Right atrium auricular region (tissue), 2 donors: ENCODE results near the gene SESN1. TPM values are rescaled to one million over a fixed set of nuclear protein-coding genes. Genes with fewer than 3 reads are reported as not detected.
A peak's percentile ranks its signal among the peaks of the same experiment; 100 is the strongest.

Experiments
- DNase-seq: peaks from one replicate; pipeline ENCODE4 v3.0.0-alpha.2; 2019; ENCODE audit warnings: low spot score
- H3K27ac ChIP-seq, 2 donors: fragments of 200-600 bp; sonication (generic); 1 replicate in 1 of 2; 2 replicates in 1 of 2; pipeline ENCODE4 v1.5.1; 2016 to 2019
- H3K27me3 ChIP-seq, 2 donors: fragments of 200-600 bp; sonication (generic); one replicate each; pipeline versions ENCODE4 v1.5.1 to v1.6.0; 2017 to 2019
- H3K36me3 ChIP-seq: fragments of 200-600 bp; sonication (generic); one replicate; pipeline ENCODE4 v1.5.1; 2016
- H3K4me1 ChIP-seq, 2 donors: fragments of 200-600 bp; sonication (generic); one replicate each; pipeline versions ENCODE4 v1.5.1 to v1.6.0; 2017 to 2019
- H3K4me3 ChIP-seq, 2 donors: fragments of 200-600 bp; sonication (generic); 1 replicate in 1 of 2; 2 replicates in 1 of 2; pipeline ENCODE4 v1.5.1; 2017 to 2019; ENCODE audit warnings: mild to moderate bottlenecking in 1 of 2, moderate library complexity in 1 of 2
- H3K9me3 ChIP-seq, 2 donors: fragments of 200-600 bp; sonication (generic); one replicate each; pipeline ENCODE4 v1.5.1; 2019
- total RNA-seq, 2 donors: library from RNA; depleted of rRNA; stranded (reverse); fragments of >200 nt; gene quantifications; one replicate each; pipeline ENCODE4 v1.1.0, GENCODE V29; 2016
- TF ChIP-seq, protein P1 (sequence below), 2 donors: fragments of 200-600 bp; sonication (generic); IDR thresholded peaks; one replicate each; pipeline ENCODE4 v1.5.1; 2019; ENCODE audit warnings: antibody characterized with exemption in 2 of 2

SESN1 gene
- total RNA-seq, 2 donors from 2014 or later = 35.1 to 55.7 TPM

DNA sequence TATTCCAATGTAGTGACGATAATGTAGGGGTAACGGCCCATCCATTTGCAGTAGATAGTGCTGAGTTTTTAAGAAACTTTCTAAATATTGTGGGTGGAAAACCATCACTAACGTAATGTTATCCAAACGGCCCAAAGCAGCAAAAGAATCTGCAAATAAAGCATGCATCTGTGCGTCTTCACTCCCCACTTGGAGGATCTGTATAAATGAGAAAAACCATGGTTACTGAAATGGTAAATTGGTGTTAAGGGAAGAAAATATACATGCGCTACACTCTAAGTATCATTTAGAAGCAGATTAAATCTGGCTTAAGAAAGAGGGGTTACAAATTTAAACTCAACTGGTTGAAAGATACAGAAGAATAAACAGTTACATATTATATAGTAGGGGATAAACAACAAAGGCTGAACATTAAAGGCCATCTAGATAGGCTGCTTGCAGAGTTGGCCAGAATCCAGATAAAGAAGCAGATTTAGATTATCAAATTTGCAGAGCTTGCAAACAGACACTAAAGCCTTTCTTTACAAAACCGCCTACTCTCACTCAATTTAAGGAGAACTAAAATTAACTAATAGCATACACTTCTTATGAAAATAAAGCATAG is 93.3 kb downstream of the SESN1 start:
- peak overlapping the region in 1 of 2 donors; percentile 12 for H3K4me3 ChIP-seq
- DNase-seq = no peak
- peaks cover 0 to 79% of the 10 kb centered on the region in 2 donors for H3K4me1 ChIP-seq
- H3K9me3 ChIP-seq = no peaks in the 10 kb centered on the region
- peaks cover 34% of the 10 kb centered on the region for H3K36me3 ChIP-seq
- TF ChIP-seq, protein P1, sequence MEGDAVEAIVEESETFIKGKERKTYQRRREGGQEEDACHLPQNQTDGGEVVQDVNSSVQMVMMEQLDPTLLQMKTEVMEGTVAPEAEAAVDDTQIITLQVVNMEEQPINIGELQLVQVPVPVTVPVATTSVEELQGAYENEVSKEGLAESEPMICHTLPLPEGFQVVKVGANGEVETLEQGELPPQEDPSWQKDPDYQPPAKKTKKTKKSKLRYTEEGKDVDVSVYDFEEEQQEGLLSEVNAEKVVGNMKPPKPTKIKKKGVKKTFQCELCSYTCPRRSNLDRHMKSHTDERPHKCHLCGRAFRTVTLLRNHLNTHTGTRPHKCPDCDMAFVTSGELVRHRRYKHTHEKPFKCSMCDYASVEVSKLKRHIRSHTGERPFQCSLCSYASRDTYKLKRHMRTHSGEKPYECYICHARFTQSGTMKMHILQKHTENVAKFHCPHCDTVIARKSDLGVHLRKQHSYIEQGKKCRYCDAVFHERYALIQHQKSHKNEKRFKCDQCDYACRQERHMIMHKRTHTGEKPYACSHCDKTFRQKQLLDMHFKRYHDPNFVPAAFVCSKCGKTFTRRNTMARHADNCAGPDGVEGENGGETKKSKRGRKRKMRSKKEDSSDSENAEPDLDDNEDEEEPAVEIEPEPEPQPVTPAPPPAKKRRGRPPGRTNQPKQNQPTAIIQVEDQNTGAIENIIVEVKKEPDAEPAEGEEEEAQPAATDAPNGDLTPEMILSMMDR (IDR thresholded peaks at IDR 0.05) = no peak
- H3K27me3 ChIP-seq = no peaks in the 10 kb centered on the region
- peak overlapping the region; percentile 97 for H3K27ac ChIP-seq

DNA sequence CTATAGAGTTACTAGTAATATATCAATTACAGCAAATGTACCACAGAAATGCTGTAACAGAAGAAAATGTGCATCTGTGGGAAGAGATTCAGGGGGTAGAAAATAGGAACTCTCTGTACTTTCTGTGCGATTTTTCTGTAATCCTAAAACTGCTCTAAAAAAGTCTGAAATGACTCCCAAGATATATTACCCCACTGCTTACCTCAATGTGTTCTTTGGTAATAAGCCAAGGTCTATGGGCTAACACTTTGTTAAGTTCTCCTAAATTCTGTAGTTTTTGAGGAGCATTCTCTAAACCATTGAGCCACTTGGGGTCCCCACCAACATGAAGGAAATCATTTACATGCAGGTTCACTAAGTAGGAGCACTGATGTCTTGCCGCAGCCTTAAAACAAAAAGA is 94.4 kb downstream of the SESN1 start:
- peaks cover 40% of the 10 kb centered on the region for H3K36me3 ChIP-seq
- H3K4me1 ChIP-seq = peaks cover 0 to 68% of the 10 kb centered on the region in 2 donors
- no peak overlapping the region for H3K4me3 ChIP-seq
- peak overlapping the region; percentile 97 for H3K27ac ChIP-seq
- no peaks in the 10 kb centered on the region for H3K9me3 ChIP-seq
- TF ChIP-seq, protein P1 (IDR thresholded peaks at IDR 0.05) = no peak
- no peak for DNase-seq
- H3K27me3 ChIP-seq = no peaks in the 10 kb centered on the region

DNA sequence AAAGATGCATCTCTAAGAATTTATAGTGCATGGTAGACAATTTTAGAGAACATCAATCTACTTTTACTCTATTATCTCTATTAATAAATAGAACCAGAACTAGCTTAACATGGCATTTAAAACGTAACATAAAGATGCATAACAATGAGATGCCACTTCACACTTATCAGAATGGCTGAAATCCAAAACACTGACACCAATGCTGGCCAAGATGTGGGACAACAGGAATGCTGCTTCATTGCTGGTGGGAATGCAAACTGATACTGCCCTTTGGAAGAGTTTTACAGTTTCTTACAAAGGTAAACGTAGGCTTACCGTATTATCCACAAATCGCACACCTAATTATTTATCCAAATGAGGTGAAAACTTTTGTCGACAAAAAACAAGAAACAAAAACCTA is 95.2 kb downstream of the SESN1 start:
- DNase-seq = no peak
- no peaks in the 10 kb centered on the region for H3K27me3 ChIP-seq
- H3K4me1 ChIP-seq = peaks cover 0 to 60% of the 10 kb centered on the region in 2 donors
- H3K9me3 ChIP-seq = no peaks in the 10 kb centered on the region
- H3K27ac ChIP-seq = peak overlapping the region in 1 of 2 donors; percentile 97
- peaks cover 48% of the 10 kb centered on the region for H3K36me3 ChIP-seq
- no peak overlapping the region for H3K4me3 ChIP-seq
- TF ChIP-seq, protein P1 (IDR thresholded peaks at IDR 0.05) = no peak

DNA sequence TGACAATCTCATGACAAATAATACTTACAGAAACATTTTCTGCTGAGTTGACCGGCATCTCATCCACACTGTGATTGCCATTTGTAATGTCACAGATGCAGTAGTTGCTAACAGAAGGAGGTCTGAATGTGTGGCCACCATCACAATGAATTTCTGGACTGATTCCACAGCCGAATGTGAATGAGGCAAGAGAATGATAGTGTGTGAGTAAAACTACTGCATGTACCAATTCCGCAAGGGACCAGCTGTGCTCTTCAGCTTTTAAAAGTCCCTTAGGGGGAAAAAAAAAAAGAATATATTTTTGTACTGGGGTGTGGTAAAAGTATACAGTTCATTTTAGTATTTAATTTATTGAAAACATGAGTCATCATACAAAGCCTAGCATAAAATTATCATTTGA is 96.2 kb downstream of the SESN1 start:
- TF ChIP-seq, protein P1 (IDR thresholded peaks at IDR 0.05) = no peak
- Histone ChIP-seq H3K4me3 (no peak overlapping the region), H3K27ac (peak overlapping the region in 1 of 2 donors; percentile 97), H3K4me1 (peaks cover 0 to 50% of the 10 kb centered on the region in 2 donors), H3K27me3 (no peaks in the 10 kb centered on the region), H3K36me3 (peaks cover 56% of the 10 kb centered on the region), H3K9me3 (no peaks in the 10 kb centered on the region)
- DNase-seq = no peak

DNA sequence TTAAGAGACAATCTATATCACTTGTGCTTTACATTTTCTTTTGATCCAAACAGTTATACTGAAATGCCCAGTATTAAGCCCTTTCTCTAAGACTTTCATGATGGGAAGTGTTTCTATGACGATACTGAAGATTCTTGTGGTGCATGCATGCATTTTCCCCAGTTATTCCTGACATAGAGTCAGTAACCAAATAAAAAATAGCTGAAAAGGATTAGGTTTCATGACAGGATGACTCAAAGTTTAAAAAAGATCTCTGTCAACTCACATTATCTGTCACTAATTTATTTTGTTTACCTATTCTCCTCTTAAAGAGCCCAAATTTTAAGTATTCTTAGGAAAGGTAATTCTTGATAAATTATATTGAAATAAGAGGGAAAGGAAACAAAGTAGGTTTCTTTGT is 98.4 kb downstream of the SESN1 start:
- no peak overlapping the region for H3K4me3 ChIP-seq
- H3K9me3 ChIP-seq = no peaks in the 10 kb centered on the region
- no peak for DNase-seq
- peak overlapping the region in 1 of 2 donors; percentile 48 for H3K27ac ChIP-seq
- TF ChIP-seq, protein P1 (IDR thresholded peaks at IDR 0.05) = no peak
- peaks cover 78% of the 10 kb centered on the region for H3K36me3 ChIP-seq
- no peaks in the 10 kb centered on the region for H3K27me3 ChIP-seq
- peaks cover 0 to 29% of the 10 kb centered on the region in 2 donors for H3K4me1 ChIP-seq

DNA sequence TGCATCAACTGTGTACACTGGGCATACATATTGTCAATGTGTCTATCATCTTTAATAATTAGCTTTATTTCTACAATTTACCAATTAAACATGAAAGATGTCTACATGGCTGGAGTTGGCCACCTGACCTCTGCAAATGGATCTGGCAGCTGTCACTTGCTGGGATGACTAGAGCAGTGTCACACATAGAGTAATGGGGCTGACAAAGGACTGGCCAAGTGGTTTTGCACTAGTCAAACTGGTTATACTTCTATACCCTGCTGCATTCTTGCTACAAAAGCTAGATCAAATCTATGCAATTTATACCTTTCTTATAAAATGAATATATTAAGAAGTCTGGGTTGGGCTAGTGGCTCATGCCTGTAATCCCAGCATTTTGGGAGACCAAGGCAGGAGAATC is 99.3 kb downstream of the SESN1 start:
- TF ChIP-seq, protein P1 (IDR thresholded peaks at IDR 0.05) = no peak
- Histone ChIP-seq H3K27me3 (no peaks in the 10 kb centered on the region), H3K4me3 (no peak overlapping the region), H3K36me3 (peaks cover 85% of the 10 kb centered on the region), H3K9me3 (no peaks in the 10 kb centered on the region), H3K4me1 (peaks cover 0 to 21% of the 10 kb centered on the region in 2 donors), H3K27ac (no peak overlapping the region)
- no peak for DNase-seq
